IPS-20b (cell line): Measurements from ENCODE around the gene MXD3.
"Not testable (repeated sequence)": the region's sequence is repeated elsewhere in the genome, so short reads cannot be mapped to it uniquely, and the experiment has no call there.

Experiments used
- H3K27ac ChIP-seq: one replicate; pipeline ENCODE4 v1.5.1; 2013; ENCODE audit warnings: low read length
- H3K27me3 ChIP-seq: 2 replicates; pipeline ENCODE4 v1.6.1; 2013; ENCODE audit warnings: mild to moderate bottlenecking, low read length, inconsistent platforms; ENCODE audit not compliant: insufficient read depth
- H3K36me3 ChIP-seq: 2 replicates; pipeline ENCODE4 v1.6.1; 2013; ENCODE audit warnings: low read depth, mild to moderate bottlenecking, inconsistent platforms, low read length, moderate library complexity; ENCODE audit not compliant: insufficient read depth
- H3K4me1 ChIP-seq: 2 replicates; pipeline ENCODE4 v1.6.1; 2013; ENCODE audit warnings: mild to moderate bottlenecking, control low read depth, inconsistent platforms, low read length, moderate library complexity; ENCODE audit not compliant: insufficient read depth
- H3K4me3 ChIP-seq: 2 replicates; pipeline ENCODE4 v1.5.1; 2013; ENCODE audit warnings: mild to moderate bottlenecking, low read length, inconsistent platforms
- H3K9ac ChIP-seq: 2 replicates; pipeline ENCODE4 v1.6.1; 2013; ENCODE audit warnings: low read depth, mild to moderate bottlenecking, inconsistent platforms, low read length, moderate library complexity
- H3K9me3 ChIP-seq: 2 replicates; pipeline ENCODE4 v1.6.1; 2013; ENCODE audit warnings: mild to moderate bottlenecking, low read depth, low read length, inconsistent platforms; ENCODE audit not compliant: insufficient read depth

The MXD3 gene

DNA sequence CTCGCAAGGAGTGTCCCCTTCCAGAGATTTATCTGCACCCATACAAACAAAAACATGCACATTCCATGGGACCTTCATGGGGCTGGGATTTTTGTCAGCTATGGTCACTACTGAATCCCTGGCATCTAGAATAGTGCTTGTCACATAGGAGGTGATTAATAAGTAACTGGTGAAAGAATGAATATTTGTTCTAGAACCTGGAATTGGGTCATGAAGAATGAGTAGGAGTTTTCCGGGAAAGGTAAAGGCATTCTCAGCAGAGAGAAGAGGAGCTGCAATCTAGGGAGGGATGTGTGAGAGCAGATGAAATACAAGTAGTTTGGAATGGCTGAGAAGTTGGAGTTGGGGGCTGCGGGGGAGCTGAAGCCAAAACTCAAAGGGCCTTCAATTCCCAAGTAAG, 42.6 kb upstream of the MXD3 start:
- Histone ChIP-seq H3K4me1 (peaks cover 7% of the 10 kb centered on the region), H3K27ac (no peak overlapping the region), H3K36me3 (0 out of 2 replicates have a peak, but pooled peaks cover 4% of the 10 kb centered on the region), H3K9me3 (no peaks in the 10 kb centered on the region), H3K4me3 (no peak overlapping the region), H3K27me3 (peaks cover 19% of the 10 kb centered on the region), H3K9ac (no peak overlapping the region)

DNA sequence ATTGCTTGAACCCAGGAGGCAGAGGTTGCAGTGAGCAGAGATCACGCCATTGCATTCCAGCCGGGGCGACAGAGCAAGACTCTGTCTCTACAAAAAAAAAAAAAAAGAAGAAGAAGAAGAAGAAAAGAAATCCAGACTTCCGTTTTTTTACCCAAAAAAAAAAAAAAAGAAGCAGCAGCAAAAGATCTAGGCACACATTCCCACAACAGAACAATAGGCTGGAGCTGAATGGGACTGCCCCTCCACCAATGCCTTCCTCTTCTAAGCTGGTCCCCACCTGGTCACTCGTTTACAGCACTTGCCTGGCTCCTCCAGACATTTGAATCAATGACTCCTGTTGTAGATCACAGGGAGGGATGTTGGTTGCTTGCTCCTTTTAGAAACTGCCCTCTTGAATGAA, 41.4 kb upstream of the MXD3 start:
- Histone ChIP-seq H3K4me1 (peaks cover 7% of the 10 kb centered on the region), H3K27me3 (peaks cover 19% of the 10 kb centered on the region), H3K9me3 (no peaks in the 10 kb centered on the region), H3K27ac (no peak overlapping the region), H3K4me3 (no peak overlapping the region), H3K36me3 (0 out of 2 replicates have a peak, but pooled peaks cover 4% of the 10 kb centered on the region), H3K9ac (no peak overlapping the region)

DNA sequence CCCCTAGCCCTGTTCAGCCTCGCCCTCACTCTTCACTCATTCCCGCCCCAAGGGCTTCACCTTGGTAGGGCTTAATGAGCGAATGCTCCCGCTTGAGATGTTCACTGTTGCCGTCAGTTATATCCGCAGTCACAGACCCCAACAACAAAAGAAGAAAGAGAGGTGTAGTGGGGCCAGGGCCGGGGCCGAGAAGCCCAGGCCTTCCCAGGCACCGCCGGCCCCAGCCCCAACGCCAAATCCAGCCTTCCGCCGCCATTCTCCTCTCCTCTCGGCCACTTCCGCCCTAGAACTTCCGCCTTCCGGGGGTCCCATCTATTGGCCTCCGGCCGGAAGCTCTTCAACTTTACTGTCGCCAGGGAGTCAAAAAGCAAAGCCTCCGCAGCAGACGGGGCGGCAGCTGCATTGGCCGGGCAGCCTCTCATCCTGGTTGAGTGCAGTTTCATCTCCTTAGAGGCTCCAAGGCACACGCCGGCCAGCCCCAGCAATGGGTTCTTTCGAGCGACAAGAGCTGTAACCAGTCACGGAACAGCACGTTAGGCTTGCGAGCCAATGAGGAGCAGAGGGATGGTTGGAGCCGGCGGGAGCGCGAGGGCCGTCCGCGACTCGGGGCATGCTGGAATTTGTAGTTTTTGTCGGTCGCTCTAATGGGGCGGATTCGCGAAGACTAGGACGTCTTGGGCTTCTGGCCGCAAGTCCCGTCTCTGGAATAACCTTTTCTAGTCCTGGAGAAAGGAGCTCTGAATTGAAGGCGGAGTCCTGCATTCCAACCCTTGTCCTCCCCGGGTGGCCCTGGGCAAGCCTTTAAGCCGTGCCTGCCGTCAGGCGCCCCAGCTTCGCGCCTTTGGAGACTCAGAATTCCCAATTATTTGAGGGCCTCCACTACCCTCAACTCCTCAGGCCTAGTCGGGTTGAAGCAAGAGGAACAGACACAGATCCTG, 40.0 kb upstream of the MXD3 start, which contains the start of gene LMAN2:
Gene LMAN2, minus strand, starts transcription at position 277 of the 938 bp plus-strand sequence. Its CDS starts 21 bp downstream, at position 256.
- Histone ChIP-seq H3K4me1 (peaks cover 7% of the 10 kb centered on the region), H3K27ac (peak within 1 kb of the TSS; percentile 89), H3K4me3 (peak within 1 kb of the TSS; percentile 99), H3K36me3 (peaks cover 16% of the 10 kb centered on the region; the same call in 1 of the 2 replicates), H3K27me3 (peaks cover 11% of the 10 kb centered on the region), H3K9me3 (no peaks in the 10 kb centered on the region), H3K9ac (peak within 1 kb of the TSS; percentile 96)

DNA sequence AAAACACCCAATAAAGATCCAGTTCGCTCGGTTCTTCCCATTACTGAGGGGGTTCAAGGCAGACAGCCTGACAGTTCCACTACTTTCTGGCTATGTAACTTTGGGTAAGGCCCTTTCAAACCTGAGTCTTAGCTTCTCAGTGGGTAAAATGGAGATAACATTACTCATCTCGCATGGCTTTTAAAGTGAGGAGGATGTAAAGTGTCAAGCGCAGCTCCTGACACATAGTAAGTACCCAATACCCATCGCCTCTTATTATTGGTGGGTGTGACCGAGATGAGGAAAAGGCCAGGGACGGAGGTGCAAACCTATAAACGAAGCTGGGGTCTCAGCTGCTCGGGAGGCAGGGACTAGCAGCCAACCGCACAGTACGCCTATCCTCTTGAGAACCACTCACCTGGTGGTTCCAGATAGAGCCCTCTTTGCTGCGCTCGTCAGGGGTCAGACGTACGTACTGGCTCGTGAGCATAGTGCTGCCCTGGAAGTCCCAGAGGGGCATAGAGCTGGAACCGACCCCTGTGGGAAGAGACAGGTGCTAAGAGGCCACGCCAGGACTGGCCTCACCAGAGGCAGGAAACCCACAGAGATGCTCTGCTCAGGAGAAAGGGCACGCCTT, 39.2 kb upstream of the MXD3 start:
- peak overlapping the region; percentile 99 for H3K4me3 ChIP-seq
- peak overlapping the region; percentile 96 for H3K9ac ChIP-seq
- H3K27ac ChIP-seq: peak overlapping the region; percentile 89
- H3K36me3 ChIP-seq: peaks cover 19% of the 10 kb centered on the region; the same call in 1 of the 2 replicates
- H3K9me3 ChIP-seq: no peaks in the 10 kb centered on the region
- H3K4me1 ChIP-seq: peaks cover 7% of the 10 kb centered on the region
- H3K27me3 ChIP-seq: peaks cover 6% of the 10 kb centered on the region

DNA sequence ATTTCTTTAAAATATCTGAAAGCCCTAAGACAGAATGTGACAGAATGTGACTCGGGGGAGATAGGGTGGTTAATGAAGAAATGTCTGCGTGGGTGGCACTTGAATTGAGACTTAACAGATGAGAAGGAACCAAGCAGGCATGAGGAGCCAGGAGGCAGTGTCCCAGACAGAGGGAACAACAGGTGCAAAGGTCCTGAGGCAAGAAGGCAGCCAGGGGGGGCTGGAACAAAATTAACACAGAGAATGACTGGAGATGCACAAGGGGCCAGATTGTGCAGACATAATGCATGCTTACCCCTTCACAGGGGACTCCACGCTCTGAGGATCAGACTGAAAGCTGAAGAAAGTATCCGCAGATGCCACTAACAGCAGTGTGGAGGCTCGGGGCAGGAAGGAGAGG, 38.1 kb upstream of the MXD3 start:
- Histone ChIP-seq H3K4me3 (no peak overlapping the region; the same call in 1 of the 2 replicates), H3K27ac (no peak overlapping the region), H3K9me3 (no peaks in the 10 kb centered on the region), H3K9ac (no peak overlapping the region), H3K4me1 (peaks cover 7% of the 10 kb centered on the region), H3K27me3 (peaks cover 2% of the 10 kb centered on the region), H3K36me3 (peaks cover 19% of the 10 kb centered on the region; the same call in 1 of the 2 replicates)

DNA sequence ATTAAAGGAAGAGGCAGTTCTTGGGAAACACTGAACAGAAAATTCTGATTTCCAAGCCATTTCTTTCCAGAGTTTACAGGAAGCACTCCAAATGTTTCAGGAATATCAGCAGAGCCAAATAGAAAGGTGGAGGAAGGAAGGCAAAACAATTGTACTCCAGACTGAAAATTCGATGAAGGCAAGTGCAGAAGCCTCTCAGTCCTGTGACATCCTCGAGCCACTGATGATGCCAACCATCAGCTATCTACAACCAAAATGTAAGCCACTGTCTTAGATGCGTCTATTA, 37.6 kb upstream of the MXD3 start:
- Histone ChIP-seq H3K27me3 (peaks cover 2% of the 10 kb centered on the region; the same call in 1 of the 2 replicates), H3K4me3 (no peak overlapping the region), H3K9ac (no peak overlapping the region)

DNA sequence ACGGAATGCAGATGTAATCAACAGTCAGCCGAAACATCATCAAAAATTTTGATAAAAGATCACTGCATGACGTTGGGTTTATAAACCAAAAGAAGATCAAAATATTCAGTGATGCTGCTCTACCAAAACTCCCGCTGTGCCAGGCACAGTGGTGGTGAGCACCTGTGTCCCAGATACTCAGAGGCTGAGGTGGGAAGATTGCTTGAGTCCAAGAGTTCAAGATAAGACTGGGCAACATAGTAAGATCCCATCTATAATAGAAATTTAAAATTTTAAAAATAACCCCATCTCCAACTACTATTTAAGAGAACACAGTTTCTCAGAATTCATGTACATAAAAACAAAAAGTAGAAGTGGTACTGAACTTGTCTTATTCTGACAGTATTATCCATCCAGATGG, 36.0 kb upstream of the MXD3 start:
- Histone ChIP-seq H3K27ac (no peak overlapping the region), H3K36me3 (peaks cover 25% of the 10 kb centered on the region; the same call in 1 of the 2 replicates), H3K9me3 (no peaks in the 10 kb centered on the region), H3K27me3 (no peaks in the 10 kb centered on the region), H3K4me3 (no peak overlapping the region), H3K4me1 (peaks cover 7% of the 10 kb centered on the region), H3K9ac (no peak overlapping the region)

More for the DNA sequence above, 37.6 kb upstream of the MXD3 start:
- Histone ChIP-seq H3K9me3 (no peaks in the 10 kb centered on the region), H3K36me3 (peaks cover 19% of the 10 kb centered on the region; the same call in 1 of the 2 replicates), H3K4me1 (peaks cover 7% of the 10 kb centered on the region), H3K27ac (no peak overlapping the region)

DNA sequence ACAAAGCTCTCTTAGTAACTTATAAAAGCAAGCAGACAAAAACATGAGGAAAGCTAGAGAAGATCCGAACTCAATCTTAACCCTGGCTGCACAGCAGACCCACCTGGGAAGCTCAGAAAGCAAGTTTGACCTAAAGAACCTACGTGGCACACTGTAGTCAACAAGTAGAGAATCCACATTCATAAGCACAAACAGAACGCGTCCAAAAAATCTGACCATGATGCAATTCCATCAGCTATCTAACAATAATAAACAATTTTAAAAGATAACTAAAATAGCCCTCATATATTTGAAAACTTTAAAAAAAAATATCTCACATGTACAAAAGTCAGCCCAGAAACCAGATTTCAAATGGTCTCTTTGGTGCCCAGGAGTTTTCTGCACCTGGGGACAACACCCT, 35.1 kb upstream of the MXD3 start:
- Histone ChIP-seq H3K27ac (no peak overlapping the region), H3K36me3 (peaks cover 28% of the 10 kb centered on the region; the same call in 1 of the 2 replicates), H3K4me3 (no peak overlapping the region), H3K9me3 (no peaks in the 10 kb centered on the region), H3K27me3 (no peaks in the 10 kb centered on the region), H3K4me1 (peaks cover 7% of the 10 kb centered on the region), H3K9ac (no peak overlapping the region)

DNA sequence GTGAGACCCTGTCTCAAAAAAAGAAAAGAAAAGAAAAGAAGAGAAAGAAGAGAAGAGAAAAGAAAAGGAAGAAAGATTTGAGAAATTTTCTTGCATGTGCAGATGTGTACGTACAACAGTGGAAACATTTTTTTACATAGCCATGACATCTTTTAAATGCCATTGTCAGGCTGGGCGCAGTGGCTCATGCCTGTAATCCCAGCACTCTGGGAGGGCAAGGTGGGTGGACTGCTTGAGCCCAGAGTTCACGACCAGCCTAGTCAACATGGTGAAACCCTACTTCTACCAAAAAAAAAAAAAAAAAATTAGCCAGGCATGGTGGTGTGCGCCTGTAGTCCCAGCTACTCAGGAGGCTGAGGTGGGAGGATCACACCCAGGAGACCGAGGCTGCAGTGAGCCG, 33.2 kb upstream of the MXD3 start:
- no peaks in the 10 kb centered on the region for H3K9me3 ChIP-seq
- H3K4me1 ChIP-seq: no peaks in the 10 kb centered on the region; the same call in 1 of the 2 replicates
- no peak overlapping the region for H3K4me3 ChIP-seq
- H3K36me3 ChIP-seq: peaks cover 35% of the 10 kb centered on the region
- H3K27me3 ChIP-seq: no peaks in the 10 kb centered on the region
- H3K9ac ChIP-seq: no peak overlapping the region
- no peak overlapping the region for H3K27ac ChIP-seq

DNA sequence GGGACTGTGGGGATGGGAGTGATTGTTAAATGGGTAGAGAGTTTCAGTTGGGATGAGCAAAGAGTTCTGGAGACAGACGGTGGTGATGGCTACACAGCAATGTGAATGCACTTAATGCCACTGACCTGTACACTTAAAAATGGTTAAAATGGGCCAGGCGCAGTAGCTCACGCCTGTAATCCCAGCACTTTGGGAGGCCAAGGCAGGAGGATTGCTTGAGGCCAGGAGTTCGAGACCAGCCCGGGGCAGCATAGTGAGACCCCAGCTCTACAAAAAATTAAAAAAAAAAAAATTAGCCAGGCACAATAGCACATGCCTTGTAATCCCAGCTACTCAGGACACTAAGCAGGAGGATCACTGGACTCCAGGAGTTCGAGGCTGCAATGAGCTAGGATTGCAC, 32.1 kb upstream of the MXD3 start:
- Histone ChIP-seq H3K9me3 (no peaks in the 10 kb centered on the region), H3K9ac (no peak overlapping the region), H3K4me3 (no peak overlapping the region), H3K27me3 (no peaks in the 10 kb centered on the region), H3K27ac (no peak overlapping the region), H3K36me3 (peaks cover 35% of the 10 kb centered on the region), H3K4me1 (no peaks in the 10 kb centered on the region; the same call in 1 of the 2 replicates)

DNA sequence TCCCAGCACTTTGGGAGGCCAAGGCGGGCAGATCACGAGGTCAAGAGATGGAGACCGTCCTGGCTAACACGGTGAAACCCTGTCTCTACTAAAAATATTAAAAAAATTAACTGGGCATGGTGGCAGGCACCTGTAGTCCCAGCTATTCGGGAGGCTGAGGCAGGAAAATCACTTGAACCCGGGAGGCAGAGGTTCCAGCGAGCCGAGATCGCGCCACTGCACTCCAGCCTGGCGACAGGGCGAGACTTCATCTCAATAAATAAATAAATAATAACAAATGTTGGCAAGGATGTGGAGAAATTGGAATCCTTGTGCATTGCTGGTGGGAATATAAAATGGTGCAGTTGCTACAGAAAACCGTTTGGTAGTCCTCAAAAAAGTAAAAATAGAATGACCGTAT, 31.3 kb upstream of the MXD3 start:
- not testable (repeated sequence) for H3K9me3 ChIP-seq, H3K27ac ChIP-seq, H3K4me1 ChIP-seq, H3K9ac ChIP-seq, H3K27me3 ChIP-seq, H3K4me3 ChIP-seq
- peaks cover 36% of the 10 kb centered on the region for H3K36me3 ChIP-seq
